Fibroblast of pulmonary artery (primary cell): ENCODE data around the gene CYP2D6.

Source experiments
- DNase-seq: peaks from one replicate; pipeline ENCODE4 v3.0.0-alpha.2; 2010; ENCODE audit warnings: low read depth
- H3K4me3 ChIP-seq: replicated peaks from 2 replicates; pipeline ENCODE4 v1.5.1; 2011; ENCODE audit warnings: low read depth, mild to moderate bottlenecking, control low read depth, low read length, moderate library complexity
- TF ChIP-seq, protein P1 (sequence below): IDR thresholded peaks from 2 replicates; pipeline ENCODE4 v1.5.1; 2011; ENCODE audit warnings: mild to moderate bottlenecking, control low read depth, low read length, inconsistent platforms; ENCODE audit errors: missing control alignments

Gene CYP2D6

GRCh38 chr22:42156598-42156997 lies 26.0 kb upstream of the CYP2D6 start:
- TF ChIP-seq, protein P1, sequence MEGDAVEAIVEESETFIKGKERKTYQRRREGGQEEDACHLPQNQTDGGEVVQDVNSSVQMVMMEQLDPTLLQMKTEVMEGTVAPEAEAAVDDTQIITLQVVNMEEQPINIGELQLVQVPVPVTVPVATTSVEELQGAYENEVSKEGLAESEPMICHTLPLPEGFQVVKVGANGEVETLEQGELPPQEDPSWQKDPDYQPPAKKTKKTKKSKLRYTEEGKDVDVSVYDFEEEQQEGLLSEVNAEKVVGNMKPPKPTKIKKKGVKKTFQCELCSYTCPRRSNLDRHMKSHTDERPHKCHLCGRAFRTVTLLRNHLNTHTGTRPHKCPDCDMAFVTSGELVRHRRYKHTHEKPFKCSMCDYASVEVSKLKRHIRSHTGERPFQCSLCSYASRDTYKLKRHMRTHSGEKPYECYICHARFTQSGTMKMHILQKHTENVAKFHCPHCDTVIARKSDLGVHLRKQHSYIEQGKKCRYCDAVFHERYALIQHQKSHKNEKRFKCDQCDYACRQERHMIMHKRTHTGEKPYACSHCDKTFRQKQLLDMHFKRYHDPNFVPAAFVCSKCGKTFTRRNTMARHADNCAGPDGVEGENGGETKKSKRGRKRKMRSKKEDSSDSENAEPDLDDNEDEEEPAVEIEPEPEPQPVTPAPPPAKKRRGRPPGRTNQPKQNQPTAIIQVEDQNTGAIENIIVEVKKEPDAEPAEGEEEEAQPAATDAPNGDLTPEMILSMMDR, result no peak
- no peak overlapping the region for H3K4me3 ChIP-seq

DNA sequence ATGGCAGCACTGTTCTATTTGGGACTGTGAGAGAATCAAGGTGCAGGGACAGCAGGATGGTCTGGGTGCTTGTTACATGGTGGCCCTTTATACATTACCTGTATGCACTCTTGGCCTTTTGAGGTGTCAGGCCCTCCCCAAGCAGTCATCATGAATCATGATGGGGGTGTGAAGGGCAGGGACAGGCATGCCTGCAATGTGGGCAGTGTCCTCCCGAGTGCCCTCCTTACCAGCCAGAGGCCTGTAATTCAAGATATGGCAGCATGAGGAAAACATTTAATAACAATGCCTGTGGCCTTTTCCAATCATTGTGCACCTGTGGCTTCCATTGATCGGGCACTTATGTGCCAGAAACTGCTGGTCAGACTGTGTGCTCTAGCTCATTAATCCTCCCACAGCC lies 25.5 kb upstream of the CYP2D6 start:
- TF ChIP-seq, protein P1, result no peak
- H3K4me3 ChIP-seq, result no peak overlapping the region
- DNase-seq, result no peak

More at GRCh38 chr22:42156598-42156997, 26.0 kb upstream of the CYP2D6 start:
- no peak for DNase-seq

- H3K4me3 ChIP-seq, result no peak overlapping the region
- TF ChIP-seq, protein P1, result no peak
- no peak for DNase-seq
Observed at GRCh38 chr22:42155053-42155543, 24.5 kb upstream of the CYP2D6 start.

GRCh38 chr22:42154293-42155052 lies 23.9 kb upstream of the CYP2D6 start:
- no peak overlapping the region for H3K4me3 ChIP-seq
- TF ChIP-seq, protein P1, result no peak
- no peak for DNase-seq

GRCh38 chr22:42152661-42153270 lies 22.2 kb upstream of the CYP2D6 start:
- DNase-seq, result no peak
- no peak overlapping the region for H3K4me3 ChIP-seq
- TF ChIP-seq, protein P1, result no peak

DNA sequence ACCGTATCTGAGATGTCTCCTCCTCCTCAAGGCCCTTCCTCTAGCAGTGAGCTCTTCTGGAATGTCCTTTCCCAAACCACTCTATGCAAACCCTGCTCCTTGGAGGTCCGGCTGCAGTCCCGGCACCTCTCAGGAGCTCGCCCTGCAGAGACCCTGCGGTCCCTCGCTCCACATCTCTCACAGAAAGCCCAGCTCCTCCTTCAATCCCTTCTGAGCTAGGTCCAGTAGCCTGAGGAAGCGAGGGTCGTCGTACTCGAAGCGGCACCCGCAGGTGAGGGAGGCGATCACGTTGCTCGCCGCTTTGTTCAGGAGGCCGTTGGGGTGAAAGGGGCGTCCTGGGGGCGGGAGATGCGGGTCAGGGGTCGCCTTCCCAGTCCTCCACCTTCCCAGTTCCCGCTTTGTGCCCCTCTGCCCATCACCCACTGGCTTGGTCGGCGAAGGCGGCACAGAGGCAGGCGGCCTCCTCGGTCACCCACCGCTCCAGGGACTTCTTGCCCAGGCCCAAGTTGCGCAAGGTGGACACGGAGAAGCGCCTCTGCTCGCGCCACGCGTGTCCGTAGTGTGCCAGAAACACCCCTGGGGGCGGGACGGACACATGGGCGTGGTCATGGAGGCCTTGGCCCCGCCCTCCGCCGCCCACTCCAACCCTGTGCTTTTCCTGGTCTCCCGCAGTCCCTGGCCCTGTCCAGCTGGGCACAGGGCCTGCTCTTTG lies 21.5 kb upstream of the CYP2D6 start:
- no peak overlapping the region for H3K4me3 ChIP-seq
- no peak for DNase-seq
- TF ChIP-seq, protein P1, result no peak
